BLaER1 treated with 17β-estradiol and CSF1 and Interleukin-3, amounts not matched to agents 10 nM and 100 nM (cell line): ENCODE measurements around the gene IMMP2L.
"Not testable (repeated sequence)": the region's sequence is repeated elsewhere in the genome, so short reads cannot be mapped to it uniquely, and the experiment has no call there.

Experiments used
- H3K27ac ChIP-seq, 11 experiments: shearing (Covaris generic); formaldehyde crosslinking; 2 replicates each; pipeline ENCODE4 v1.8.1; 2022
- H3K27me3 ChIP-seq, 11 experiments: shearing (Covaris generic); formaldehyde crosslinking; 2 replicates each; pipeline ENCODE4 v1.8.1; 2022
- H3K36me3 ChIP-seq, 11 experiments: shearing (Covaris generic); formaldehyde crosslinking; 2 replicates each; pipeline ENCODE4 v1.8.1; 2022
- H3K4me1 ChIP-seq, 10 experiments: shearing (Covaris generic); formaldehyde crosslinking; 2 replicates each; pipeline ENCODE4 v1.8.1; 2022
- H3K4me2 ChIP-seq, 11 experiments: shearing (Covaris generic); formaldehyde crosslinking; 2 replicates each; pipeline ENCODE4 v1.8.1; 2022
- H3K4me3 ChIP-seq, 10 experiments: shearing (Covaris generic); formaldehyde crosslinking; 2 replicates each; pipeline ENCODE4 v1.8.1; 2022
- H3K9ac ChIP-seq, 11 experiments: shearing (Covaris generic); formaldehyde crosslinking; 2 replicates each; pipeline ENCODE4 v1.8.1; 2022
- H3K9me3 ChIP-seq, 11 experiments: shearing (Covaris generic); formaldehyde crosslinking; replicated peaks in 1 of 11; 2 replicates each; pipeline ENCODE4 v1.8.1; 2022
- H4K20me1 ChIP-seq, 11 experiments: shearing (Covaris generic); formaldehyde crosslinking; 2 replicates each; pipeline ENCODE4 v1.8.1; 2022
- Cebpa-rat ChIP-seq, 11 experiments: shearing (Covaris generic); IDR thresholded peaks; 2 replicates each; pipeline ENCODE4 v1.8.1; 2022

IMMP2L gene

DNA sequence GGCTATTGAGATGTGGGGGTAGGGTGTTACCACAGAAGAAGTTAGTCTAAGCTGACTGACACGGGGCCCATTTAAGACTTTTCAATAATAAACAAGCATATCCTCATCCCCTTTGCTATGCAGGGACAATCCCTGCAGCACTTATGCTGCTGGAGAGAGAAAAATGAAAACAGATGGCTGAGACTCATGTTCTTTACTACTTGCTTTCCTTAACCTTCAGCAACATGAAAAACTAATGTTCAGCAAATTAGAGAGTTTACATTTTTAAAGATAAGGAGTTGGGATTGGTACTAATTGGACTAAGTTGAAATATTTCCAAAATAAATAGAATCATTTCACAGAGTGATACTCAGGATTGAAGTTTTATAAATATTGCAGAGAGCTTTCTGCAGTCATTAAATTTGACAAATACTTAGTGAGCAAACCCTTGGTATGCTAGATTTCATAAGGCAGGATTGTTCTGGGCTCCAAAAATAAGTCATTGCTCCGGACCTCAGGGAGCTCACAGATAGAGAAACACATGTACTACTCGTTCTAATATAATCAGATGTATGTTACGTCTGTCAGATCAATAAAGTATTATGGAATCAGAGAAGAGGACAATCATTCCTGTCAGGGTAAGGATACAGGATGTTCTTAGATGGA is 618.5 kb downstream of the IMMP2L start:
- Histone ChIP-seq H3K4me3 (no peak overlapping the region), H3K27me3 (no peaks in the 10 kb centered on the region), H3K9me3 (no peaks in the 10 kb centered on the region), H3K4me2 (no peak overlapping the region), H3K4me1 (no peaks in the 10 kb centered on the region), H4K20me1 (no peaks in the 10 kb centered on the region), H3K9ac (no peak overlapping the region), H3K27ac (no peak overlapping the region), H3K36me3 (no peaks in the 10 kb centered on the region)
- TF ChIP-seq Cebpa-rat (IDR thresholded peaks at IDR 0.05): no peak

DNA sequence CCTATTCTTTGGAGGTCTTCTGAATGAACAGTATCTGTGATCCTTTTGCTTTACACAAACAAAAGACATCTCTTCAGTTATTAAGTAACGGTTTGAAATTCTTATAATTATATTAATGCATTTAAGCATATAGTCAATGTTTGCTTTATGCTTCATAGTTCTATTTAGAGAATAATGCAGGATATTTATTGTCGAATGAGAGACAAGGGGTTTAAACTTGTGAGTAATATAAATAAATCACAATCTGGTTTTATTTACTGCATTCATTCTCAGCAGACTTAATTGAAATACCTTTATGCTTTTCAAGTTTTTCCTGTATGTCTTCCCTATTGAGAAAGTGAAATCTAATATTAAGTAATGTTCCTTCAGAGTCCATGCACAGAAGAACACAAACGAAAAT is 620.9 kb downstream of the IMMP2L start:
- Histone ChIP-seq H3K9me3 (peaks cover 0 to 6% (median 0%) of the 10 kb centered on the region in 11 experiments; a peak in 1 of 22 replicates), H3K4me3 (no peak overlapping the region), H4K20me1 (no peaks in the 10 kb centered on the region), H3K4me1 (no peaks in the 10 kb centered on the region), H3K4me2 (no peak overlapping the region), H3K36me3 (no peaks in the 10 kb centered on the region), H3K9ac (no peak overlapping the region), H3K27ac (no peak overlapping the region), H3K27me3 (no peaks in the 10 kb centered on the region)
- TF ChIP-seq Cebpa-rat (IDR thresholded peaks at IDR 0.05): no peak

DNA sequence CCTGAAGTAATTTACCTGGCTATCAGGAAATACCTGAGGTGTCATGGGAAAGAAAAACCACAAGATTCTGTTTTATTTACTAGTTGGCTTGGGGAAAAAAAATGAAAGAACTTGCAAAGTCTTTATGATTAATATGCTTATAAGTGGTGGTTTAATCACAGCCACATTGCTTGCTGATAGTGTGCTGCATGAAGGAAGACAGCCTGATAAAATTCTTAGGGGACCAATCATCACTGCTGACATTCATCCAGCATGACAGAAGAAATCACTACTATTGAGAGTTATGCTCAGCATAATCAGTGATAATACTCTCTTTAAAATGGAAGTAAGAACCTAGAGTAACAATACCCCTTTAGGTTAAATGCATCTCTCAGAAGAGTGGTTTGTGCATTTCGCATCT is 621.5 kb downstream of the IMMP2L start:
- H3K27me3 ChIP-seq: no peaks in the 10 kb centered on the region
- no peak overlapping the region for H3K27ac ChIP-seq
- H4K20me1 ChIP-seq: no peaks in the 10 kb centered on the region
- H3K4me3 ChIP-seq: no peak overlapping the region
- no peaks in the 10 kb centered on the region for H3K4me1 ChIP-seq
- H3K4me2 ChIP-seq: no peak overlapping the region
- no peak overlapping the region for H3K9ac ChIP-seq
- H3K36me3 ChIP-seq: no peaks in the 10 kb centered on the region
- no peak for TF ChIP-seq Cebpa-rat (IDR thresholded peaks at IDR 0.05)
- peaks cover 0 to 6% (median 0%) of the 10 kb centered on the region in 11 experiments; a peak in 1 of 22 replicates for H3K9me3 ChIP-seq

DNA sequence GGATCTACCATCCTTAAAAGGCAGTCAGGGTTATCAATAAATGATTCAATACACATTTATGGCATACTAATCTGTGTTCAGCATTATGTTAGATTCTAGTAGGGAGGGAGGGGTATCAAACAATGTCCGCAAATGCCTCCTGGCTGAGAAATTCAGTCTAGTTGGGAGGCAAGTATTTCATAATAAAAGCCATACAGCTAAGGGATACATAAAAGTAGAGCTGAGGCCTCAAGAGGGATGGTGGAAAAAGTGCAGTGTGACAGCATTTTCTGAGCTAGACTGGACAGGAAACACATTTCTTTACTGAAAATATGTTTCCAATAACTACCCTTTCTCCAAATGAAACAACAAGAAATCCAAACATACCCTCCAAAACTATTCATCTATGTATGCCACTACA is 624.1 kb downstream of the IMMP2L start:
- H3K4me1 ChIP-seq: no peaks in the 10 kb centered on the region
- TF ChIP-seq Cebpa-rat (IDR thresholded peaks at IDR 0.05): no peak
- no peak overlapping the region for H3K27ac ChIP-seq
- no peak overlapping the region for H3K4me3 ChIP-seq
- H4K20me1 ChIP-seq: no peaks in the 10 kb centered on the region
- no peaks in the 10 kb centered on the region for H3K27me3 ChIP-seq
- H3K9ac ChIP-seq: no peak overlapping the region
- no peak overlapping the region for H3K4me2 ChIP-seq
- peaks cover 0 to 6% (median 0%) of the 10 kb centered on the region in 11 experiments; a peak in 1 of 22 replicates for H3K9me3 ChIP-seq
- H3K36me3 ChIP-seq: no peaks in the 10 kb centered on the region

DNA sequence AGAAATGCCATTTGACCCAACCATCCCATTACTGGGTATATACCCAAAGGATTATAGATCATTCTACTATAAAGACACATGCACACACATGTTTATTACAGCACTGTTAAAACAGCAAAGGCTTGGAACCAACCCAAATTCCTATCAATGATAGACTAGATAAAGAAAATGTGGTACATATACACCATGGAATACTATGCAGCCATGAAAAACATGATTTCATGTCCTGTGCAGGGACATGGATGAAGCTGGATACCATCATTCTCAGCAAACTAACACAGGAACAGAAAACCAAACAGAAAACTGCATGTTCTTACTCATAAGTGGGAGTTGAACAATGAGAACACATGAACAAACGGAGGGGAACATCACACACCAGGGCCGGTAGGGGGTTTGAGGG is 625.6 kb downstream of the IMMP2L start:
- H3K27ac ChIP-seq, H3K9ac ChIP-seq, H3K9me3 ChIP-seq, H3K4me3 ChIP-seq, H3K4me2 ChIP-seq, H4K20me1 ChIP-seq, H3K27me3 ChIP-seq, H3K36me3 ChIP-seq, H3K4me1 ChIP-seq: not testable (repeated sequence)

DNA sequence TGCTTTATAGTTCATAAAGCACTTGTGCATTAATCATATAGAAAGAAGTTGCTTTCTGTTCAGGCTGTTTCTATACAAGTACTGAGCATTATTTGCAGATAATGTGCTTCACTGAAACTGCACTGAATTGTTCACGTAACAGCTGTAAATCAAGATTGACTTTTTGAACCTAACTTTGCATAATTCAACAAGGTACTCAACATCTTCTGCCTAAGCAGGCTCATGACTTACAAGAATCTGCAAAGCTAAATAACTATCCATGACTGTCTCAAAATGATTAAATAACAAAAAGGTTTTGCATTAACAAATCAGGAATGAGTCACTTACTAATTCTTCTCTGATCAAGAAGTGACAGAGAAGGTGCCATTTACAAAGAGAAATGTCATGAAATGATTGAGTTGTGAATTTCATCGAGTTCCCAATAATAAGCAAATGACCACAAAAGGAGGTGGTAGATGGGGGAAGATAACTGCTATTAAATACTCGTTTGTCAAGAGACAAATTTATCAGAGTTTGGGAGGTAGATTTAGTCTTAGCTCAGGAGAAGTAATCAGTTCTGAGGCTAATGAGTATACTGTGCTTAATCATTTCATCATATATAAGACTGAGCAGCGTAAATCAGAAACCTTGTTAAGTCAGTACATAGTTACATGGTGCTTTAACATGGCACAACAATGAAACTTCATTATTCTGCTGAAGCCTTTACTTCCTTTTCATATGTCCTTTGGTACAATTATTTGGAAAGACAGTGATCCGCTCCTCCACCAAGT is 632.6 kb downstream of the IMMP2L start:
- Histone ChIP-seq H3K27ac (no peak overlapping the region), H4K20me1 (no peaks in the 10 kb centered on the region), H3K4me1 (0 out of 20 replicates have a peak, but pooled peaks cover 0 to 5% (median 0%) of the 10 kb centered on the region in 10 experiments), H3K4me3 (no peak overlapping the region), H3K9me3 (no peaks in the 10 kb centered on the region), H3K9ac (no peak overlapping the region), H3K36me3 (no peaks in the 10 kb centered on the region), H3K27me3 (no peaks in the 10 kb centered on the region), H3K4me2 (no peak overlapping the region)
- no peak for TF ChIP-seq Cebpa-rat (IDR thresholded peaks at IDR 0.05)

DNA sequence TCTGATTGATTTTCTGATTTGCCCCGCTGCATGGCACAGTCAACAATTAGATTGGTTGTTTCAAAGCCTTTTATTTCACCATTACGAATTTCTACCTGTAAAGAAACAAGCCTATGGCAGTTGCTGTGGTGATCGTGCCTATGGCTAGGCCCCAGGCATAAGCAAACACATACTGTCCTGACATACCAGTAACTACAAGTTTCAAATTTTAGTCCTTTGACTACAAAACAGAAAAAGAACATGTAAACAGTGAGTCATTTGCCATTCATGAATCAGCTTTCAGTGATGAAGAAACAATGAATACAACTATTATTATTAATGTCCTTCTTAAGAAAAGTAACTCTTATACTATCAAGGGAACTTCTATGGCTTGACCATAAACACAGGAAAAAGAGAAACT is 639.4 kb downstream of the IMMP2L start:
- Histone ChIP-seq H3K4me2 (no peak overlapping the region), H3K4me1 (0 out of 20 replicates have a peak, but pooled peaks cover 0 to 5% (median 0%) of the 10 kb centered on the region in 10 experiments), H4K20me1 (no peaks in the 10 kb centered on the region), H3K9me3 (no peaks in the 10 kb centered on the region), H3K27ac (no peak overlapping the region), H3K36me3 (no peaks in the 10 kb centered on the region), H3K27me3 (no peaks in the 10 kb centered on the region), H3K9ac (no peak overlapping the region), H3K4me3 (no peak overlapping the region)
- TF ChIP-seq Cebpa-rat (IDR thresholded peaks at IDR 0.05): no peak

DNA sequence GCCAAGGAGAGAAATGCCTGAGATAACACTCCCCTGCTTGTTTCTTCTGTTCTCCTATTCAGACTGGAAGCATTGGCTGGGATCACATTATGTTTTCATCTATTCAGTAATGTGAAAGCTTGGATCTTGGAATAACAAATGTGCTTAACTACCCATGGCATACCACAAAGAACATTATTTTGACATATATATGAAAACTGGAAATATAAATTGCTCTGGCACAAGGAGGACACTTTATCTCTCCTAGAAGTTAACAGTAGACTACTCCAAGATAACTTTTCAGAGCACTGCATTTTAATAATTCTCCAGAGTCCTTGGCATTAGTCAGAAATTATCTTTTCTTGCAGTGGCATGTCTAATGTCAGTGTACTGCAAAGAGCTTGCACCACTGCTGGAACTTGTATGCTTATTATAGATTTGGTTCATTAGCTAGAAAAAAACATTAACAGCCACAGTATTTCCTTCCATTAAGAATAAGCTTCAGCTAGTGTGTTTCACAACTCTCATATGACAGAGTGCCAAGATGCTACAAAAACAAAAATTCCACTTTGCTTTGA is 640.6 kb downstream of the IMMP2L start:
- no peak for TF ChIP-seq Cebpa-rat (IDR thresholded peaks at IDR 0.05)
- Histone ChIP-seq H3K4me1 (no peaks in the 10 kb centered on the region), H3K4me2 (no peak overlapping the region), H3K9me3 (no peaks in the 10 kb centered on the region), H4K20me1 (no peaks in the 10 kb centered on the region), H3K4me3 (no peak overlapping the region), H3K27ac (no peak overlapping the region), H3K36me3 (no peaks in the 10 kb centered on the region), H3K27me3 (no peaks in the 10 kb centered on the region), H3K9ac (no peak overlapping the region)

DNA sequence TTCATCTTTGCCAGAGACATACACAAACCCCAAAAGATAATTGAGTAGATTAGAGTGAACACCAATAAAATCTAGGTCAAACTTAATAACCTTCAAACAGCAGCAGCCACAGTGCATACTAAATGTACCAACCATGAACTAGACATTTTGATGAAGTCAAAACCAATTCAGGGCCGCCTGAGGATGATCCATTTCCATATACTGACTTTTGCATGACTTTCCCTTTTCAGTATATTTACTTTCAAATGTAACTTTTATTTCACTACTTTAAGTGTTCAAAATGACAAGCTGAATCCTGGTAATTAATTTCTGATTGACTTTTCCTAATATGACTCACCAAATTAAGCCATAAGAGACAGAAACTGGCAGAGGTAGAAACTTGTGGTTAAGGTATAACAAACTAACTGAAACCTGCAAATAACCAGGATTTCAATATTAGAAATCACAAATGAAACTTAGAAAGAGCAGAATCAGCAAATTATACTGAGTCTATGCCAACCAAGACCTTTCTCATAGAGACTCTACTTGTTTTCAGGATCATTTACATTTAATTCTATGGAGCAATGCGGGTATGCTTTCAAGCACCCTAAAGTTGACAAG is 643.2 kb downstream of the IMMP2L start:
- no peaks in the 10 kb centered on the region for H4K20me1 ChIP-seq
- no peaks in the 10 kb centered on the region for H3K27me3 ChIP-seq
- H3K9ac ChIP-seq: no peak overlapping the region
- H3K4me1 ChIP-seq: no peaks in the 10 kb centered on the region
- TF ChIP-seq Cebpa-rat (IDR thresholded peaks at IDR 0.05): no peak
- H3K4me2 ChIP-seq: no peak overlapping the region
- H3K4me3 ChIP-seq: no peak overlapping the region
- H3K36me3 ChIP-seq: no peaks in the 10 kb centered on the region
- H3K9me3 ChIP-seq: no peaks in the 10 kb centered on the region
- H3K27ac ChIP-seq: no peak overlapping the region
